ENCODE data around the gene CPN1. TPM values are rescaled to one million over a fixed set of nuclear protein-coding genes. Genes with fewer than 3 reads are reported as not detected.

Gene CPN1
- total and polyA plus RNA-seq, 9 of the 15 experiments (the other 6 are each of a cell fraction or from before 2014, with no cell fraction given): 0.15 to 0.17 TPM; not detected in 7

DNA sequence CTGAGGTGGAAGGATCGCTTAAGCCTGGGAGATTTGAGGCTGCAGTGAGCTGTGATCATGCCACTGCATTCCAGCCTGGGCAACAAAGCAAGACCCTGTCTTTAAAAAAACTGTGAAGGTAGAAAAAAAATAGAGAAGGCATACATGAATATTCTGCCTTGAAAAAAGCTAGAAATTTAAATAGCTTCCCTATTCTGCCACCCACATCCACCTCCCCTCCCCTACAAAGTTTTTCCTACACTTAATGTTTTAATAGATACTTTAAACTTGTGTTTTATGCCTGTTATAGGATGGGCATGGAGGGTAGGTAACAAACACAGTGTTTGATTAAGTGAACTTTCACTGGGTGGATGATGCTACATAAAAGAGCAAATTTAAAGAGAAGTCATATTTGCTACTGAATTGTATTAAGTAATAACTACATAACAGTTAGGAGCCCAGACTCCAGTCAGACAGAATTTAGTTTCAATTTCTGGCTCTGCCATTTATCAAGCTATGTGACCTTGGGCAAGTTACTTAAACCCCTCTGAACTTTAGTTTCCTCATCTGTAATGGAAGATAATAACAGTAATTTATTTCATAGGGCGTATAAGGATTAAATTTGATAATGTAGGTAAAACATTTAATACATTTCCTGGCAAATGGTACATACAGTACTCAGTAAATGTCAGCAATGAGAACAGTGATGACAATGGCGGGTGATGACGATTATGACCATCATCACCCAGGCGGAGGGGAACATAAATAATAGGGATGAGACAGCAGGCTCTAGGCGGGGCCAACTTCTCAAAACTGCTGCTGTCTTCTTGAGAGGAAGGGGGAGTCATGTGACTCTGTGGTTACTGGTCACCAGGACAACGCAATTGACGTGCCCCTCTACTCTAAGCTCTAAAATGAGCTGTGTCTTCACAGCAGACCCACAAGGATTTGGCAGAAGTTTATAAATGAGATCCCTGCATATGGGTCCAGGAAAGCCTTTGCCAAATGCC is 87.7 kb downstream of the CPN1 start (continued):
- no peak for TF ChIP-seq RFX7 (CRISPR knock-in tag; IDR thresholded peaks at IDR 0.05)
- no peak for TF ChIP-seq XRCC5 (IDR thresholded peaks at IDR 0.05; ENCODE audit: low read depth, low read length)
- TF ChIP-seq, protein P1, sequence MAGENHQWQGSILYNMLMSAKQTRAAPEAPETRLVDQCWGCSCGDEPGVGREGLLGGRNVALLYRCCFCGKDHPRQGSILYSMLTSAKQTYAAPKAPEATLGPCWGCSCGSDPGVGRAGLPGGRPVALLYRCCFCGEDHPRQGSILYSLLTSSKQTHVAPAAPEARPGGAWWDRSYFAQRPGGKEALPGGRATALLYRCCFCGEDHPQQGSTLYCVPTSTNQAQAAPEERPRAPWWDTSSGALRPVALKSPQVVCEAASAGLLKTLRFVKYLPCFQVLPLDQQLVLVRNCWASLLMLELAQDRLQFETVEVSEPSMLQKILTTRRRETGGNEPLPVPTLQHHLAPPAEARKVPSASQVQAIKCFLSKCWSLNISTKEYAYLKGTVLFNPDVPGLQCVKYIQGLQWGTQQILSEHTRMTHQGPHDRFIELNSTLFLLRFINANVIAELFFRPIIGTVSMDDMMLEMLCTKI (IDR thresholded peaks at IDR 0.05; ENCODE audit: partially characterized antibody): no peak
- TF ChIP-seq L3MBTL2 (IDR thresholded peaks at IDR 0.05): 0 out of 2 replicates have a peak, but pooled peaks have one; percentile 24
- TF ChIP-seq, protein P2, sequence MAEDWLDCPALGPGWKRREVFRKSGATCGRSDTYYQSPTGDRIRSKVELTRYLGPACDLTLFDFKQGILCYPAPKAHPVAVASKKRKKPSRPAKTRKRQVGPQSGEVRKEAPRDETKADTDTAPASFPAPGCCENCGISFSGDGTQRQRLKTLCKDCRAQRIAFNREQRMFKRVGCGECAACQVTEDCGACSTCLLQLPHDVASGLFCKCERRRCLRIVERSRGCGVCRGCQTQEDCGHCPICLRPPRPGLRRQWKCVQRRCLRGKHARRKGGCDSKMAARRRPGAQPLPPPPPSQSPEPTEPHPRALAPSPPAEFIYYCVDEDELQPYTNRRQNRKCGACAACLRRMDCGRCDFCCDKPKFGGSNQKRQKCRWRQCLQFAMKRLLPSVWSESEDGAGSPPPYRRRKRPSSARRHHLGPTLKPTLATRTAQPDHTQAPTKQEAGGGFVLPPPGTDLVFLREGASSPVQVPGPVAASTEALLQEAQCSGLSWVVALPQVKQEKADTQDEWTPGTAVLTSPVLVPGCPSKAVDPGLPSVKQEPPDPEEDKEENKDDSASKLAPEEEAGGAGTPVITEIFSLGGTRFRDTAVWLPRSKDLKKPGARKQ (CRISPR knock-in tag; IDR thresholded peaks at IDR 0.05): no peak
- TF ChIP-seq, protein P3, sequence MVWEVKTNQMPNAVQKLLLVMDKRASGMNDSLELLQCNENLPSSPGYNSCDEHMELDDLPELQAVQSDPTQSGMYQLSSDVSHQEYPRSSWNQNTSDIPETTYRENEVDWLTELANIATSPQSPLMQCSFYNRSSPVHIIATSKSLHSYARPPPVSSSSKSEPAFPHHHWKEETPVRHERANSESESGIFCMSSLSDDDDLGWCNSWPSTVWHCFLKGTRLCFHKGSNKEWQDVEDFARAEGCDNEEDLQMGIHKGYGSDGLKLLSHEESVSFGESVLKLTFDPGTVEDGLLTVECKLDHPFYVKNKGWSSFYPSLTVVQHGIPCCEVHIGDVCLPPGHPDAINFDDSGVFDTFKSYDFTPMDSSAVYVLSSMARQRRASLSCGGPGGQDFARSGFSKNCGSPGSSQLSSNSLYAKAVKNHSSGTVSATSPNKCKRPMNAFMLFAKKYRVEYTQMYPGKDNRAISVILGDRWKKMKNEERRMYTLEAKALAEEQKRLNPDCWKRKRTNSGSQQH (CRISPR knock-in tag; IDR thresholded peaks at IDR 0.05): no peak
- no peak for TF ChIP-seq MYC (IDR thresholded peaks at IDR 0.05; ENCODE audit: low read depth, low read length)
- no peak for TF ChIP-seq MYC (CRISPR knock-in tag; IDR thresholded peaks at IDR 0.05; ENCODE audit: borderline replicate concordance, low read depth)
- TF ChIP-seq DPF2 (IDR thresholded peaks at IDR 0.05): no peak
- TF ChIP-seq, protein P4, sequence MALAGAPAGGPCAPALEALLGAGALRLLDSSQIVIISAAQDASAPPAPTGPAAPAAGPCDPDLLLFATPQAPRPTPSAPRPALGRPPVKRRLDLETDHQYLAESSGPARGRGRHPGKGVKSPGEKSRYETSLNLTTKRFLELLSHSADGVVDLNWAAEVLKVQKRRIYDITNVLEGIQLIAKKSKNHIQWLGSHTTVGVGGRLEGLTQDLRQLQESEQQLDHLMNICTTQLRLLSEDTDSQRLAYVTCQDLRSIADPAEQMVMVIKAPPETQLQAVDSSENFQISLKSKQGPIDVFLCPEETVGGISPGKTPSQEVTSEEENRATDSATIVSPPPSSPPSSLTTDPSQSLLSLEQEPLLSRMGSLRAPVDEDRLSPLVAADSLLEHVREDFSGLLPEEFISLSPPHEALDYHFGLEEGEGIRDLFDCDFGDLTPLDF (CRISPR knock-in tag; IDR thresholded peaks at IDR 0.05): no peak
- no peak for TF ChIP-seq HCFC1 (IDR thresholded peaks at IDR 0.05; ENCODE audit: low read depth, low read length)
- no peak for TF ChIP-seq TCF3 (CRISPR knock-in tag; IDR thresholded peaks at IDR 0.05)
- TF ChIP-seq TEAD2 (tag; IDR thresholded peaks at IDR 0.05): no peak
- no peak for TF ChIP-seq HLTF (IDR thresholded peaks at IDR 0.05)
- no peak for TF ChIP-seq CBX5 (IDR thresholded peaks at IDR 0.05; ENCODE audit: borderline replicate concordance, low read depth)
- no peak for TF ChIP-seq EP300 (IDR thresholded peaks at IDR 0.05; ENCODE audit: low read length)
- TF ChIP-seq THRAP3 (IDR thresholded peaks at IDR 0.05; ENCODE audit: borderline replicate concordance): no peak
- TF ChIP-seq CTBP1 (IDR thresholded peaks at IDR 0.05; ENCODE audit: borderline replicate concordance): peak; percentile 85
- no peak for TF ChIP-seq NR3C1 (CRISPR knock-in tag; IDR thresholded peaks at IDR 0.05)
- no peak for TF ChIP-seq SRSF3 (IDR thresholded peaks at IDR 0.05; ENCODE audit: insufficient read depth, low read length)
- TF ChIP-seq, protein P5, sequence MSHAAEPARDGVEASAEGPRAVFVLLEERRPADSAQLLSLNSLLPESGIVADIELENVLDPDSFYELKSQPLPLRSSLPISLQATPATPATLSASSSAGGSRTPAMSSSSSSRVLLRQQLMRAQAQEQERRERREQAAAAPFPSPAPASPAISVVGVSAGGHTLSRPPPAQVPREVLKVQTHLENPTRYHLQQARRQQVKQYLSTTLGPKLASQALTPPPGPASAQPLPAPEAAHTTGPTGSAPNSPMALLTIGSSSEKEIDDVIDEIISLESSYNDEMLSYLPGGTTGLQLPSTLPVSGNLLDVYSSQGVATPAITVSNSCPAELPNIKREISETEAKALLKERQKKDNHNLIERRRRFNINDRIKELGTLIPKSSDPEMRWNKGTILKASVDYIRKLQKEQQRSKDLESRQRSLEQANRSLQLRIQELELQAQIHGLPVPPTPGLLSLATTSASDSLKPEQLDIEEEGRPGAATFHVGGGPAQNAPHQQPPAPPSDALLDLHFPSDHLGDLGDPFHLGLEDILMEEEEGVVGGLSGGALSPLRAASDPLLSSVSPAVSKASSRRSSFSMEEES (CRISPR knock-in tag; IDR thresholded peaks at IDR 0.05): peak; percentile 98

Measured in K562 (cell line).